Measurements from ENCODE around the gene CD72.

- TF ChIP-seq CTCF (IDR thresholded peaks at IDR 0.05; ENCODE audit: low read depth, low read length, missing input control) (no peak), REST (IDR thresholded peaks at IDR 0.05) (no peak), RAD21 (IDR thresholded peaks at IDR 0.05) (no peak), ZBTB33 (IDR thresholded peaks at IDR 0.05) (no peak), HNF4A (conservative IDR thresholded peaks at IDR 0.05) (no peak), JUND (IDR thresholded peaks at IDR 0.05) (no peak), FOXA2 (IDR thresholded peaks at IDR 0.05) (no peak), SP1 (IDR thresholded peaks at IDR 0.05) (no peak), RXRA (IDR thresholded peaks at IDR 0.05) (no peak), TAF1 (conservative IDR thresholded peaks at IDR 0.05) (no peak), GABPA (IDR thresholded peaks at IDR 0.05 in 1 of 2, conservative IDR thresholded peaks at IDR 0.05 in 1 of 2) (no peak), ATF3 (IDR thresholded peaks at IDR 0.05) (no peak)
Observed at GRCh38 chr9:35635730-35636129, 17.5 kb upstream of the CD72 start.

Data from liver (tissue), 3 donors.